ENCODE data around the gene ANAPC10.

Gene ANAPC10

DNA sequence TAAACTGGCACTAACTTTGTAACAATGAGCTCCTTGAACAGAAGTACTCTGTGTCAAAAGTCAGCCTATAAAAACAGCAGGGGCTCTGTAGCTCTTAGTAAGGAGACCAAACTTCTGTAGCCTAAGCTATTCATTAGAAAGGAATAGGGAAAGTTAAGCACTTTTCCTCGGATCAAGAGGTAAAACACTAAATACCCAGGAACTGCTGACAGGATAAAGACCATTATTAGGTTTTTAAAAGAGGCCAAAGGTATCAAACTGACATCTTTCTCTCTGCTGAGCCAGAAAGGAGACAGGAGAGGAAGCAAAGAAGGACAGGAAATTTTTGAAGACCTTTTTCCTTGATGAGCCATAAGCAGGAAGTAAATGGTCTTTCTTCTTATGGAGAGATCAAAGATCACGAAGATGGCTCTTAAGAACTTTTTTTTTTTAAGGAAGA, 31.9 kb downstream of the ANAPC10 start:
- FAIRE-seq (no peak), DNase-seq (ENCODE audit: insufficient read length) (no peak)
- TF ChIP-seq POLR2AphosphoS5 (IDR thresholded peaks at IDR 0.05; ENCODE audit: low read depth, low read length), result no peak
- no peak for TF ChIP-seq POLR2A (IDR thresholded peaks at IDR 0.05; ENCODE audit: low read depth, low read length)
- no peak for TF ChIP-seq TAF1 (IDR thresholded peaks at IDR 0.05; ENCODE audit: borderline replicate concordance, low read depth, low read length)

DNA sequence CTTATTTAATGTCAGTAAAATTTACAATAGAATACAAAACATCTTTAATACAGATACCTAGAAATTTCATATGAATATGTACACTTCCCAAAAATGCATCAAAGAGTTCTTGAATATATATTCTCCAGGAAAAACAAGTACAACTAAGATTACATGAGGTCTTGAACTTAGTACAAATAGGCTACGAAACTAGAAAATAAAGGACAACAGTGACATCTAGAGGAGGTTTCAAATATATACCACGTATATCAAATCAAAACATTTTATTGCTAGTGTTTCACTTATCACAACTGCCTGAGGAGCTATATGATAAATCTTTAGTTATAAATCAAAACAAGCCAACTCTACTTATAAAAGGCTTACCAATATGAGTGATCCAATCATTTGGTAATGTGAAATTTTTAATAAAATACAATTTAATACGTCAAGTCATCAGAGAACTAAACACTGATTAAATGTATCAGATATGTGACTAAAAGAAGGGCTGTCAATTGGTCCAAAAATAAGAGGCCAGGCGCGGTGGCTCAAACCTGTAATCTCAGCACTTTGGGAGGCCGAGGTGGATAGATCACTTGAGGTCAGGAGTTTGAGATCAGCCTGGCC, 36.6 kb downstream of the ANAPC10 start:
- DNase-seq (ENCODE audit: insufficient read length) (no peak), FAIRE-seq (peak; percentile 75)
- TF ChIP-seq POLR2AphosphoS5 (IDR thresholded peaks at IDR 0.05; ENCODE audit: low read depth, low read length) (no peak), TAF1 (IDR thresholded peaks at IDR 0.05; ENCODE audit: borderline replicate concordance, low read depth, low read length) (no peak), POLR2A (IDR thresholded peaks at IDR 0.05; ENCODE audit: low read depth, low read length) (no peak)

DNA sequence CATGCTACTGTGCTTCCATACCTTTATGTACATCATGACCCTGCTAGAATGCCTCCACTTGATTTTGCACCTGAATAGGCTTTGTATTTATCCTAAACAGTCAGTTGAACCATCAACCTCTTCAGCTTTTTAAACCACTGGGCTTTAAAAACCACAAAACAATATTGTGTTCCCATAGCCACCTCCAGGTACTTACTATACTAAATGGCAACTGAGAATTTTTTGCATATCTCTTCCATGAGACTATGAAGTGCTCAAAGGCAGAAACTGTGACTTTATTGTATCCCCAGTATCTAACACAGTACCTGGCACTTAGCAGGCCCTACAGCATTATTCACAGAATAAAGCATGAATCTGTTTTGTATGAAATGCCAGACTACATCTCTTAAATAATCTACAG, 39.7 kb downstream of the ANAPC10 start:
- FAIRE-seq, result no peak
- TF ChIP-seq POLR2A (IDR thresholded peaks at IDR 0.05; ENCODE audit: low read depth, low read length) (no peak), POLR2AphosphoS5 (IDR thresholded peaks at IDR 0.05; ENCODE audit: low read depth, low read length) (no peak), TAF1 (IDR thresholded peaks at IDR 0.05; ENCODE audit: borderline replicate concordance, low read depth, low read length) (no peak)
- DNase-seq (ENCODE audit: insufficient read length), result no peak

DNA sequence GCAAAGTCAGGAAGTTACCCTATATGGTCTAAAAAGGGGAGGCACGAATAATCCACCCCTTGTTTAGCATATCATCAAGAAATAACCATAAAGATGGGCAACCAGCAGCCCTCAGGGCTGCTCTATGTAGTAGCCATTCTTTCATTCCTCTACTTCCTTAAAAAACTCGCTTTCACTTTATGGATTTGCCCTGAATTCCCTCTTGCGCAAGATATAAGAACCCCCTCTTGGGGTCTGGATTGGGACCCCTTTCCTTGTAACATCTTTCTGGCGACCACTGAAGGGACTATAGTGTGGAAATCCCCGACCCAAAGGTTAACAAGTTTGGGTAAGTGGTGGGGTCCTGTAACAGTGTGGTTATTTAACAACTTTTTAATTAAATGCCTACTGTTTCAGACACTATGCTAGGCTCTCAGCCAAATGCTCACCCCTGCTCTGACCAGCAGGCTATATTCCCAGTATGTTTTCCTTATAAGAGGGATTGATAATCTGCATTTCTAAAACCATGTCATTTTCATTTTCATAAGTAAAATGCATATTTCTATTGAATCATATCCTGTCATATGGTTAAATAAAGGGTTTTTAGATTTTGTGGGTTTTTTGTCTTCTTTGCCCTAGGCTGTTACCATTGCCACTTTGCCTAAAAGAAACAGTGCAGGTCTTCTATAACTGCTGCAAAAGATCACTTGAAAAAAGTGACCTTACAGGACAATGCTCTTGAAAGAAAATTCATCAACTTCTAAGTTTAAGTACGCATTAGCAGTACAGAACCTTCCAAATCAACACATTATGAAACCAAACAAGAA, 41.5 kb downstream of the ANAPC10 start:
- FAIRE-seq, result no peak
- TF ChIP-seq TAF1 (IDR thresholded peaks at IDR 0.05; ENCODE audit: borderline replicate concordance, low read depth, low read length) (no peak), POLR2AphosphoS5 (IDR thresholded peaks at IDR 0.05; ENCODE audit: low read depth, low read length) (no peak), POLR2A (IDR thresholded peaks at IDR 0.05; ENCODE audit: low read depth, low read length) (no peak)
- DNase-seq (ENCODE audit: insufficient read length), result no peak

DNA sequence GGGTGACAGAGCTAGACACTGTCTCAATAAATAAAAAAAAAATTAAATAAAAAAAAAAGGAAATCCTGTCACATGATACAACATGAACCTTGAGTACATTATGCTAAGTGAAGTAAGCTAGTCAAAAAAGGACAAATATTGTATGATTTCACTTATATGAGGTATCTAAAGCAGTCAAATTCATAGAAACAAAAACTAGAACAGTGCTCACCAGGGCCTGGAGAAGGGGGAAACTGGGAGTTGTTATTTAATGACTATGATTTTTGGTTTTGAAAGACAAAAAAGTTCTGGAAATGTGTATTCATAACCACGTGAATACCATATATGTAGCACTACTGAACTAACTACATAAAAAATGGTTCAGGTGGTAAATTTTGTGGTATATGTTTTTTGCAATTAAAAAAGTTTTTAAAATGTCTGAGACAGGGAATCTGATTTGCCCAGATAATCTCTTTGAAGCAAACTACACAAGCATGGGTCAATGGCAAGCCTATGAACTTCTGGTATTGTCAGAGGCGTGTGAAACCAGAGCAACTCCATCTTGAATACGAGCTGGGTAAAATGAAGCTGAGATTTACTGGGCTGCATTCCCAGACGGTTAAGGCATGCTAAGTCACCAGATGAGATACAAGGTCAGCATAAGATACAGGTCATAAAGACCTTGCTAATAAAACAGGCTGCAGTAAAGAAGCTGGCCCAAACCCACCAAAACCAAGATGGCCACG, 42.3 kb downstream of the ANAPC10 start:
- DNase-seq (ENCODE audit: insufficient read length) (no peak), FAIRE-seq (no peak)
- TF ChIP-seq TAF1 (IDR thresholded peaks at IDR 0.05; ENCODE audit: borderline replicate concordance, low read depth, low read length) (no peak), POLR2A (IDR thresholded peaks at IDR 0.05; ENCODE audit: low read depth, low read length) (no peak), POLR2AphosphoS5 (IDR thresholded peaks at IDR 0.05; ENCODE audit: low read depth, low read length) (no peak)

DNA sequence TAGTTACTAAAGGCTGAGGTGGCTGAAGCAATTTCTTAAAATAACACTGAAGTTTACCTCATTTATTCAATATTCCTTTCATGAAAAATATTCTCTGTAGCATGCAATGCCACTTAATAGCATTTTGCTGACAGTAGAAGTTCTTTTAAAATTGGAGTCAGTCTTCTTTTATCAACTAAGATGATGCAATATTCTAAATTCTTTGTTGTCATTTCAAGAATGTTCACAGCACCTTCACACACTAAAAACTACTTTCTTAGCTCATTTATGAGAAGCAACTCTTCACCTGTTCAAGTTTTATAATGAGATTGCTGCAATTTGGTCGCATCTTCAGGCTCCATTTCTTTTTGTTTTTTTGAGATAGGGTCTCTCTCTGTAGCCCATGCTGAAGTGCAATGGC, 48.8 kb downstream of the ANAPC10 start:
- FAIRE-seq (peak; percentile 5), DNase-seq (ENCODE audit: insufficient read length) (no peak)
- no peak for TF ChIP-seq POLR2AphosphoS5 (IDR thresholded peaks at IDR 0.05; ENCODE audit: low read depth, low read length)
- no peak for TF ChIP-seq TAF1 (IDR thresholded peaks at IDR 0.05; ENCODE audit: borderline replicate concordance, low read depth, low read length)
- TF ChIP-seq POLR2A (IDR thresholded peaks at IDR 0.05; ENCODE audit: low read depth, low read length), result no peak

DNA sequence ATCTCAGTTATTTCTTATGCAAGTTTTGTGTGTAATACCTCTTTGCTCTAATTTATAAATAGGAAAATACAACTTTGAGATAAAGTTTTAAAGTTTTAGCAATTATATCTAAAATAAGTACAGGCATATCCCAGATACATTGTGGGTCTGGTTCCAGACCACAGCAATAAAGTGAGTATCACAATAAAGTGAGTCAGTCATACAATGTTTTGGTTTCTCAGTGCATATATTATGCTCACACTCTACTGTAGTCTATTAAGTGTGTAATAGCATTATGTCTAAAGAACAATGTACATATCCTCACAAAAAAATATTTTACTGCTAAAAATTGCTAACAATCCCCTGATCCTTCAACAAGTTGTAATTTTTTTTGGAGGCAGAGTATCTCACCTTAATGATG, 49.2 kb downstream of the ANAPC10 start:
- TF ChIP-seq POLR2A (IDR thresholded peaks at IDR 0.05; ENCODE audit: low read depth, low read length) (no peak), POLR2AphosphoS5 (IDR thresholded peaks at IDR 0.05; ENCODE audit: low read depth, low read length) (no peak), TAF1 (IDR thresholded peaks at IDR 0.05; ENCODE audit: borderline replicate concordance, low read depth, low read length) (no peak)
- no peak for DNase-seq (ENCODE audit: insufficient read length)
- no peak for FAIRE-seq

DNA sequence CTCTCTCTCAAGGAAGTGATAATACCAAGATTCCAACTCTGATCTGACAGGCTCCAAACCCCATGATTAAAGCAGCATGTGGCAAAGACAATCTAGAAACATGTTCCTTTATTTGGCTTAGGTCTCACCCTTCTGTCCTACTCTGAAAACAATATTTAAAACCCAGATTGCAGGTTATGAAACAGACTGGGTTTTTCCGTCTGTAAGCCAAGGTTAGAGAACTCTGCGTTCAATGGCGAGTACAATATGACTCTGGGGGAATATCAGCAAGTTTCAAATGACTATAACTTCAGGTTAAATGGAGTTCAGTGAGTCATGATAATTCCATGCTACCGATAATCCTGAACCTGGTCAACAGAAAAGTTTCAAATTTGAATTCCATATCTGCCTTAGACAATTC, 50.8 kb downstream of the ANAPC10 start:
- DNase-seq (ENCODE audit: insufficient read length), result no peak
- TF ChIP-seq POLR2A (IDR thresholded peaks at IDR 0.05; ENCODE audit: low read depth, low read length) (no peak), POLR2AphosphoS5 (IDR thresholded peaks at IDR 0.05; ENCODE audit: low read depth, low read length) (no peak), TAF1 (IDR thresholded peaks at IDR 0.05; ENCODE audit: borderline replicate concordance, low read depth, low read length) (no peak)
- peak; percentile 76 for FAIRE-seq

DNA sequence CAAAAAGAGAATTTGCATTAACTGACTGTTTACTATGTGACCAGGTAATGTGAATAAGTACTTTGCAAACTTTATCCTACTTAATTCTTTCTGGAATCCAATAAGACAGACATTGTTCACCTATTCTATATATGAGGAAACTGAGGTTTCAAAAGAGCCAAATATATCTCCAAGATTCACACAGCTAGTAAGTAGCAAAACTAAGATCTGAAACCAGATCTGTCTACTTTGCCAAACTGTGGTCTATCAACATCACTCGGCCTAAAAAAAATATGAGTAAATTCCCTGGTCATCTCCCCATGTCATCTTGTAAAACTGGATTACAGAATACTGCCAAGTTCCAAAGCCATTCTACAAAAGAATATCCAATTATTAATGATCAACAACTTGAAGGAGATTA, 52.8 kb downstream of the ANAPC10 start:
- DNase-seq (ENCODE audit: insufficient read length) (no peak), FAIRE-seq (peak; percentile 42)
- TF ChIP-seq POLR2A (IDR thresholded peaks at IDR 0.05; ENCODE audit: low read depth, low read length) (no peak), POLR2AphosphoS5 (IDR thresholded peaks at IDR 0.05; ENCODE audit: low read depth, low read length) (no peak), TAF1 (IDR thresholded peaks at IDR 0.05; ENCODE audit: borderline replicate concordance, low read depth, low read length) (no peak)

DNA sequence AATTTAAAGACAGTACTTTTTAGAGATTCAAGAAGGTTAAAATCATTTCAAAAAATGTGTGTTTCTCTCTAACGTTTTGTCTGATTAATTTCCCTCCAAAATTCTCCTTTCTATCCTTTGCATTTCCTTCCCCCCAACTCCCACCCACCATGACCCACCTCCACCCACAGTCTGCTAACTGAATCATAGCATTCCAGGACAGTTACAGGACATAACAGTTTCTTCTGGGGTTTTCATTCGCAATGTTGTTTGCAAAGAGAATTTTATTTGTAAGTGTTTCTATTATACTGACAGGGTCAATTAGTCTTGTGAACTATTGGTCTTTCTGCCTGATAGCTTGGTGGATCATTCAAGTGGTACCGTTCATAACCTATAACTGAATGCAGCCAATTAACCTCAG, 53.7 kb downstream of the ANAPC10 start:
- TF ChIP-seq POLR2AphosphoS5 (IDR thresholded peaks at IDR 0.05; ENCODE audit: low read depth, low read length) (no peak), POLR2A (IDR thresholded peaks at IDR 0.05; ENCODE audit: low read depth, low read length) (no peak), TAF1 (IDR thresholded peaks at IDR 0.05; ENCODE audit: borderline replicate concordance, low read depth, low read length) (no peak)
- FAIRE-seq (no peak), DNase-seq (ENCODE audit: insufficient read length) (no peak)

DNA sequence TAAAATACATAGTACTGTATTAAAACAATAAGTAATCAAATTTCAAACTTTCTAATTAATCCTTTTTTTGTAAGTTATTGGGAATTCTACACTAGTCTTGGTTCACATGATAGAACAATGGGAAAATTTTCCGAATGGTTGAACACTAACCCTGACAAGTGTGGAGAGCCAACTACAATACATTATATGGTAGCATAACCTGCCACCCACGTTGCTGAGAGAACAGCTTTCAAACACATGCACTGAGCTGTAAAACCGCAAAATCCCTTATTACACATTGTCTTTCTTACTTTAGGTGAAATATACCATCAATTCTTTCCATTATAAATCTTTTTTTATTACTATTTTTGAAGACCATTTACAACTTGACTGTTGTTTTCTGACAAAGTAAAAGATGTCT, 54.7 kb downstream of the ANAPC10 start:
- FAIRE-seq (peak; percentile 64), DNase-seq (ENCODE audit: insufficient read length) (no peak)
- TF ChIP-seq POLR2A (IDR thresholded peaks at IDR 0.05; ENCODE audit: low read depth, low read length) (no peak), POLR2AphosphoS5 (IDR thresholded peaks at IDR 0.05; ENCODE audit: low read depth, low read length) (no peak), TAF1 (IDR thresholded peaks at IDR 0.05; ENCODE audit: borderline replicate concordance, low read depth, low read length) (no peak)
